ENCODE results near the gene STK38L. TPM values are rescaled to one million over a fixed set of nuclear protein-coding genes. Genes with fewer than 3 reads are reported as not detected.

STK38L gene
- total and polyA plus RNA-seq, 2 donors (not counting 1 experiment from before 2014, with no cell fraction given): 16.5 to 19.9 TPM

GRCh38 chr12:27344760-27345159 is 100.7 kb downstream of the STK38L start:
- H3K79me2 ChIP-seq (ENCODE audit: control insufficient read depth, insufficient read depth, low read length): peaks cover 65% of the 10 kb centered on the region
- no peaks in the 10 kb centered on the region for H4K20me1 ChIP-seq (ENCODE audit: control insufficient read depth, extremely low read depth, insufficient read depth, low read length)
- no peak overlapping the region for H3K4me2 ChIP-seq (ENCODE audit: extremely low read depth, insufficient read depth, low read length)
- no peaks in the 10 kb centered on the region for H3K9me3 ChIP-seq (ENCODE audit: control insufficient read depth, insufficient read depth, low read depth, low read length)
- no peak overlapping the region for H3K4me3 ChIP-seq (replicated peaks in 1 of 4; ENCODE audit: control extremely low read depth in 1 of 4, insufficient read depth in 1 of 4, low read depth in 3 of 4, low read length in 4 of 4)
- peaks cover 10% of the 10 kb centered on the region for H3K4me1 ChIP-seq (ENCODE audit: control insufficient read depth, extremely low read depth, insufficient read depth, low read length)
- no peak overlapping the region for H2AFZ ChIP-seq (ENCODE audit: low read length)
- TF ChIP-seq EZH2 (IDR thresholded peaks at IDR 0.05; ENCODE audit: low read length, missing control alignments) (no peak), CTCF (conservative IDR thresholded peaks at IDR 0.05 in 1 of 2, IDR thresholded peaks at IDR 0.05 in 1 of 2; ENCODE audit: low read depth in 1 of 2, low read length in 2 of 2) (no peak)
- peak in 1 of 2 donors; percentile 32 for DNase-seq (ENCODE audit: low read depth in 2 of 2)
- no peaks in the 10 kb centered on the region for H3K36me3 ChIP-seq (ENCODE audit: control insufficient read depth, insufficient read depth, low read length)
- peak overlapping the region; percentile 80 for H3K27ac ChIP-seq (ENCODE audit: insufficient read depth, low read length)
- H3K27me3 ChIP-seq (ENCODE audit: control insufficient read depth, insufficient read depth, low read length): no peaks in the 10 kb centered on the region
- no peak overlapping the region for H3K9ac ChIP-seq (ENCODE audit: insufficient read depth, low read length)

GRCh38 chr12:27345376-27345775 is 101.3 kb downstream of the STK38L start:
- H3K27me3 ChIP-seq (ENCODE audit: control insufficient read depth, insufficient read depth, low read length): no peaks in the 10 kb centered on the region
- no peaks in the 10 kb centered on the region for H4K20me1 ChIP-seq (ENCODE audit: control insufficient read depth, extremely low read depth, insufficient read depth, low read length)
- no peaks in the 10 kb centered on the region for H3K9me3 ChIP-seq (ENCODE audit: control insufficient read depth, insufficient read depth, low read depth, low read length)
- no peaks in the 10 kb centered on the region for H3K36me3 ChIP-seq (ENCODE audit: control insufficient read depth, insufficient read depth, low read length)
- no peak overlapping the region for H3K9ac ChIP-seq (ENCODE audit: insufficient read depth, low read length)
- TF ChIP-seq CTCF (conservative IDR thresholded peaks at IDR 0.05 in 1 of 2, IDR thresholded peaks at IDR 0.05 in 1 of 2; ENCODE audit: low read depth in 1 of 2, low read length in 2 of 2): no peak
- TF ChIP-seq EZH2 (IDR thresholded peaks at IDR 0.05; ENCODE audit: low read length, missing control alignments): no peak
- no peak for DNase-seq (ENCODE audit: low read depth in 2 of 2)
- peaks cover 59% of the 10 kb centered on the region for H3K79me2 ChIP-seq (ENCODE audit: control insufficient read depth, insufficient read depth, low read length)
- H3K4me3 ChIP-seq (replicated peaks in 1 of 4; ENCODE audit: control extremely low read depth in 1 of 4, insufficient read depth in 1 of 4, low read depth in 3 of 4, low read length in 4 of 4): no peak overlapping the region
- no peak overlapping the region for H3K27ac ChIP-seq (ENCODE audit: insufficient read depth, low read length)
- H3K4me2 ChIP-seq (ENCODE audit: extremely low read depth, insufficient read depth, low read length): no peak overlapping the region
- no peak overlapping the region for H2AFZ ChIP-seq (ENCODE audit: low read length)
- peaks cover 10% of the 10 kb centered on the region for H3K4me1 ChIP-seq (ENCODE audit: control insufficient read depth, extremely low read depth, insufficient read depth, low read length)

GRCh38 chr12:27347779-27348178 is 103.7 kb downstream of the STK38L start:
- no peaks in the 10 kb centered on the region for H3K9me3 ChIP-seq (ENCODE audit: control insufficient read depth, insufficient read depth, low read depth, low read length)
- peaks cover 37% of the 10 kb centered on the region for H3K79me2 ChIP-seq (ENCODE audit: control insufficient read depth, insufficient read depth, low read length)
- H2AFZ ChIP-seq (ENCODE audit: low read length): no peak overlapping the region

More at GRCh38 chr12:27347779-27348178, 103.7 kb downstream of the STK38L start:
- no peak overlapping the region for H3K4me3 ChIP-seq (replicated peaks in 1 of 4; ENCODE audit: control extremely low read depth in 1 of 4, insufficient read depth in 1 of 4, low read depth in 3 of 4, low read length in 4 of 4)
- no peak overlapping the region for H3K9ac ChIP-seq (ENCODE audit: insufficient read depth, low read length)
- no peak overlapping the region for H3K27ac ChIP-seq (ENCODE audit: insufficient read depth, low read length)
- H3K4me2 ChIP-seq (ENCODE audit: extremely low read depth, insufficient read depth, low read length): no peak overlapping the region
- no peaks in the 10 kb centered on the region for H3K27me3 ChIP-seq (ENCODE audit: control insufficient read depth, insufficient read depth, low read length)
- DNase-seq (ENCODE audit: low read depth in 2 of 2): no peak
- no peaks in the 10 kb centered on the region for H3K36me3 ChIP-seq (ENCODE audit: control insufficient read depth, insufficient read depth, low read length)
- H3K4me1 ChIP-seq (ENCODE audit: control insufficient read depth, extremely low read depth, insufficient read depth, low read length): peaks cover 8% of the 10 kb centered on the region
- no peaks in the 10 kb centered on the region for H4K20me1 ChIP-seq (ENCODE audit: control insufficient read depth, extremely low read depth, insufficient read depth, low read length)
- TF ChIP-seq CTCF (conservative IDR thresholded peaks at IDR 0.05 in 1 of 2, IDR thresholded peaks at IDR 0.05 in 1 of 2; ENCODE audit: low read depth in 1 of 2, low read length in 2 of 2) (no peak), EZH2 (IDR thresholded peaks at IDR 0.05; ENCODE audit: low read length, missing control alignments) (no peak)

Data from fibroblast of lung (primary cell).